ENCODE data around the gene TAS2R31.

GRCh38 chr12:11070999-11071398 is 39.8 kb upstream of the TAS2R31 start:
- TF ChIP-seq CTCF (IDR thresholded peaks at IDR 0.05; ENCODE audit: low read length) (no peak), EZH2 (IDR thresholded peaks at IDR 0.05; ENCODE audit: borderline replicate concordance, low read length) (no peak)
